ENCODE measurements around the gene PCDHB9. TPM values are rescaled to one million over a fixed set of nuclear protein-coding genes. Genes with fewer than 3 reads are reported as not detected.
"Not testable (repeated sequence)": the region's sequence is repeated elsewhere in the genome, so short reads cannot be mapped to it uniquely, and the experiment has no call there.

Gene PCDHB9
- total and polyA plus RNA-seq, 4 experiments from 2014 or later, result 0.44 to 0.62 (median 0.44) TPM; not detected in 1

- Mint-ChIP-seq H3K4me3 (peak within 1 kb of the TSS; percentile 8 to 68 (median 42)), H3K36me3 (no peaks in the 10 kb centered on the region), H3K4me1 (peaks cover 0 to 6% (median 2%) of the 10 kb centered on the region in 4 donors), H3K27ac (peak within 1 kb of the TSS in 1 of 7 donors; percentile 5), H3K9me3 (peaks cover 4 to 61% (median 40%) of the 10 kb centered on the region in 8 donors), H3K27me3 (peaks cover 30 to 47% of the 10 kb centered on the region in 2 donors)
- peak in 1 of 5 donors; percentile 12 for DNase-seq
- Histone ChIP-seq H3K27ac (ENCODE audit: low read depth, low read length) (no peak within 1 kb of the TSS), H3K27me3 (ENCODE audit: insufficient read depth, low read length) (peaks cover 12% of the 10 kb centered on the region), H3K4me1 (ENCODE audit: insufficient read depth, low read length) (no peaks in the 10 kb centered on the region), H3K36me3 (ENCODE audit: insufficient read depth, low read length) (no peaks in the 10 kb centered on the region), H3K4me3 (ENCODE audit: low read length in 2 of 2) (no peak within 1 kb of the TSS), H3K9me3 (ENCODE audit: control insufficient read depth in 1 of 2, low read length in 2 of 2) (no peaks in the 10 kb centered on the region)
- POLR2A ChIA-PET (ENCODE audit: partially characterized antibody), result no interaction called here
- intact Hi-C loops (cut with micrococcal nuclease), result loop anchor here (1.0 kb wide), 1 partner anchor 341 kb away; no protein-coding TSS in a partner anchor
- CTCF ChIA-PET (ENCODE audit: partially characterized antibody), result interaction anchor here (0.9 to 2.1 kb wide), 8 partner anchors 9 to 369 kb away, joined by 3 to 19 read pairs (median 4); partner anchors contain the start of gene TAF7
Observed at GRCh38 chr5:141223112-141223783, 36.3 kb downstream of the PCDHB9 start, which contains the start of gene PCDHB14. PCDHB14 (plus strand) TSS chr5:141223343; CDS start chr5:141223506, 163 bp downstream.

DNA sequence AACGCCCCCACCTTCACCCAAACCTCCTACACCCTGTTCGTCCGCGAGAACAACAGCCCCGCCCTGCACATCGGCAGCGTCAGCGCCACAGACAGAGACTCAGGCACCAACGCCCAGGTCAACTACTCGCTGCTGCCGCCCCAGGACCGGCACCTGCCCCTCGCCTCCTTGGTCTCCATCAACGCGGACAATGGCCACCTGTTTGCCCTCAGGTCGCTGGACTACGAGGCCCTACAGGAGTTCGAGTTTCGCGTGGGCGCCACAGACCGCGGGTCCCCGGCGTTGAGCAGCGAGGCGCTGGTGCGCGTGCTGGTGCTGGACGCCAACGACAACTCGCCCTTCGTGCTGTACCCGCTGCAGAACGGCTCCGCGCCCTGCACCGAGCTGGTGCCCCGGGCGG is 37.9 kb downstream of the PCDHB9 start:
- H3K27me3 Mint-ChIP-seq, result peaks cover 28 to 38% of the 10 kb centered on the region in 2 donors
- H3K36me3 Mint-ChIP-seq; CTCF ChIA-PET (ENCODE audit: partially characterized antibody): not testable (repeated sequence)

GRCh38 chr5:141225421-141225820 is 38.5 kb downstream of the PCDHB9 start:
- H3K4me3 Mint-ChIP-seq; H3K4me1 Mint-ChIP-seq; POLR2A ChIA-PET (ENCODE audit: partially characterized antibody); DNase-seq; H3K27ac ChIP-seq (ENCODE audit: low read depth, low read length); H3K4me1 ChIP-seq (ENCODE audit: insufficient read depth, low read length); CTCF ChIA-PET (ENCODE audit: partially characterized antibody); H3K9me3 ChIP-seq (ENCODE audit: control insufficient read depth in 1 of 2, low read length in 2 of 2); H3K36me3 ChIP-seq (ENCODE audit: insufficient read depth, low read length); H3K4me3 ChIP-seq (ENCODE audit: low read length in 2 of 2); H3K27ac Mint-ChIP-seq; H3K36me3 Mint-ChIP-seq; intact Hi-C loops (cut with micrococcal nuclease): not testable (repeated sequence)
- H3K27me3 ChIP-seq (ENCODE audit: insufficient read depth, low read length), result peaks cover 12% of the 10 kb centered on the region
- Mint-ChIP-seq H3K27me3 (peaks cover 27 to 32% of the 10 kb centered on the region in 2 donors), H3K9me3 (peaks cover 2 to 48% (median 31%) of the 10 kb centered on the region in 8 donors)

More for the DNA sequence above, 37.9 kb downstream of the PCDHB9 start:
- H3K4me3 Mint-ChIP-seq; H3K27ac Mint-ChIP-seq; DNase-seq; intact Hi-C loops (cut with micrococcal nuclease); POLR2A ChIA-PET (ENCODE audit: partially characterized antibody); H3K4me3 ChIP-seq (ENCODE audit: low read length in 2 of 2); H3K4me1 Mint-ChIP-seq; H3K4me1 ChIP-seq (ENCODE audit: insufficient read depth, low read length); H3K36me3 ChIP-seq (ENCODE audit: insufficient read depth, low read length); H3K27ac ChIP-seq (ENCODE audit: low read depth, low read length); H3K9me3 ChIP-seq (ENCODE audit: control insufficient read depth in 1 of 2, low read length in 2 of 2): not testable (repeated sequence)
- peaks cover 12% of the 10 kb centered on the region for H3K27me3 ChIP-seq (ENCODE audit: insufficient read depth, low read length)
- H3K9me3 Mint-ChIP-seq, result peaks cover 2 to 53% (median 32%) of the 10 kb centered on the region in 8 donors

DNA sequence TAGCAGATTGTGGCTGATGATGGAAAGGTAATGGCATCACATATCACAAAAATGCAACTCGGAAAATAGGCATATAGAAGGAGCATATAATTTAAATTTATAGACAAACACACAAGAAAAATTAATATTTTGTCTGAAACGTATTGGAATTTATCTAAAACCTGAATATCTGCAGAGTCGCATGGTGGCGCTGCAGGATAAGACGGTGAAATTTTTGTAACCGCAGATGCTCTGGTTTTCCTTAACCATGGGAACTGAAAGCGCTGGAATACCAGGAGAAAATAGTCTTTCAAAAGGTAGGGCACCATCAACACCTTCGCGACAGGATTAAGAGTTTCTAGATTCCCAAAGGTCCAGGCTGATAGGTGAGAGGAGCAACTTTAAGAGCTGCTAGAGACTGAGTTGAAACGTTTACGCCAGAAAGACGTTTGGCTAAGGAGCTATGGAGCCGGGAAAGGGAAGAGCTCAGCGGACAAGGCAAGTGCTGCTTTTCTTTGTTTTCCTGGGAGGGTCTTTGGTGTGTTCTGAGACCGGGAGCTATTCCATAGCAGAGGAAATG is 47.2 kb downstream of the PCDHB9 start:
- peaks cover 7 to 69% (median 63%) of the 10 kb centered on the region in 8 donors for H3K9me3 Mint-ChIP-seq
- peak overlapping the region in 2 of 8 donors; percentile 9 to 13 for H3K4me3 Mint-ChIP-seq
- Histone ChIP-seq H3K36me3 (ENCODE audit: insufficient read depth, low read length) (no peaks in the 10 kb centered on the region), H3K9me3 (ENCODE audit: control insufficient read depth in 1 of 2, low read length in 2 of 2) (no peaks in the 10 kb centered on the region), H3K4me3 (ENCODE audit: low read length in 2 of 2) (no peak overlapping the region), H3K27me3 (ENCODE audit: insufficient read depth, low read length) (peaks cover 6% of the 10 kb centered on the region), H3K4me1 (ENCODE audit: insufficient read depth, low read length) (no peaks in the 10 kb centered on the region), H3K27ac (ENCODE audit: low read depth, low read length) (no peak overlapping the region)
- intact Hi-C loops (cut with micrococcal nuclease), result no loop called here
- no peaks in the 10 kb centered on the region for H3K4me1 Mint-ChIP-seq
- no peak for DNase-seq
- H3K27ac Mint-ChIP-seq, result no peak overlapping the region
- ChIA-PET CTCF (ENCODE audit: partially characterized antibody) (interaction anchor here (0.8 kb wide), 1 partner anchor 324 kb away, joined by 3 read pairs; no protein-coding TSS in a partner anchor), POLR2A (ENCODE audit: partially characterized antibody) (no interaction called here)
- peaks cover 18 to 32% of the 10 kb centered on the region in 2 donors for H3K27me3 Mint-ChIP-seq
- H3K36me3 Mint-ChIP-seq, result no peaks in the 10 kb centered on the region

DNA sequence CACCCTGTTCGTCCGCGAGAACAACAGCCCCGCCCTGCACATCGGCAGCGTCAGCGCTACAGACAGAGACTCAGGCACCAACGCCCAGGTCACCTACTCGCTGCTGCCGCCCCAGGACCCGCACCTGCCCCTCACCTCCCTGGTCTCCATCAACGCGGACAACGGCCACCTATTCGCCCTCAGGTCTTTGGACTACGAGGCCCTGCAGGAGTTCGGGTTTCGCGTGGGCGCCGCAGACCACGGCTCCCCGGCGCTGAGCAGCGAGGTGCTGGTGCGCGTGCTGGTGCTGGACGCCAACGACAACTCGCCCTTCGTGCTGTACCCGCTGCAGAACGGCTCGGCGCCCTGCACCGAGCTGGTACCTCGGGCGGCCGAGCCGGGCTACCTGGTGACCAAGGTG is 49.0 kb downstream of the PCDHB9 start:
- Mint-ChIP-seq H3K9me3 (peaks cover 7 to 86% (median 74%) of the 10 kb centered on the region in 8 donors), H3K27me3 (peaks cover 23 to 41% of the 10 kb centered on the region in 2 donors)
- H3K36me3 ChIP-seq (ENCODE audit: insufficient read depth, low read length); H3K27ac Mint-ChIP-seq; H3K9me3 ChIP-seq (ENCODE audit: control insufficient read depth in 1 of 2, low read length in 2 of 2); H3K4me1 ChIP-seq (ENCODE audit: insufficient read depth, low read length); CTCF ChIA-PET (ENCODE audit: partially characterized antibody); H3K27me3 ChIP-seq (ENCODE audit: insufficient read depth, low read length); DNase-seq; H3K4me3 ChIP-seq (ENCODE audit: low read length in 2 of 2); H3K4me3 Mint-ChIP-seq; H3K36me3 Mint-ChIP-seq; POLR2A ChIA-PET (ENCODE audit: partially characterized antibody); H3K4me1 Mint-ChIP-seq; intact Hi-C loops (cut with micrococcal nuclease); H3K27ac ChIP-seq (ENCODE audit: low read depth, low read length): not testable (repeated sequence)

GRCh38 chr5:141236516-141237313 is 49.8 kb downstream of the PCDHB9 start:
- peaks cover 3 to 4% of the 10 kb centered on the region in 2 donors for H3K36me3 Mint-ChIP-seq
- H3K27me3 Mint-ChIP-seq, result peaks cover 25 to 44% of the 10 kb centered on the region in 2 donors
- Histone ChIP-seq H3K27me3 (ENCODE audit: insufficient read depth, low read length) (peaks cover 6% of the 10 kb centered on the region), H3K4me1 (ENCODE audit: insufficient read depth, low read length) (no peaks in the 10 kb centered on the region), H3K4me3 (ENCODE audit: low read length in 2 of 2) (no peak overlapping the region), H3K27ac (ENCODE audit: low read depth, low read length) (no peak overlapping the region), H3K36me3 (ENCODE audit: insufficient read depth, low read length) (no peaks in the 10 kb centered on the region), H3K9me3 (ENCODE audit: control insufficient read depth in 1 of 2, low read length in 2 of 2) (peaks cover 0 to 6% of the 10 kb centered on the region in 2 donors)
- ChIA-PET POLR2A (ENCODE audit: partially characterized antibody) (no interaction called here), CTCF (ENCODE audit: partially characterized antibody) (no interaction called here)
- intact Hi-C loops (cut with micrococcal nuclease), result no loop called here
- no peaks in the 10 kb centered on the region for H3K4me1 Mint-ChIP-seq
- peaks cover 7 to 82% (median 69%) of the 10 kb centered on the region in 8 donors for H3K9me3 Mint-ChIP-seq
- no peak for DNase-seq
- H3K4me3 Mint-ChIP-seq, result no peak overlapping the region
- peak overlapping the region in 1 of 7 donors; percentile 64 for H3K27ac Mint-ChIP-seq
